ENCODE measurements around the gene SDK2. TPM values are rescaled to one million over a fixed set of nuclear protein-coding genes. Genes with fewer than 3 reads are reported as not detected.

Gene SDK2
- total RNA-seq, 4 donors from 2014 or later: 1.5 to 7.0 (median 3.7) TPM

GRCh38 chr17:73369111-73369521 is 275.1 kb downstream of the SDK2 start:
- TF ChIP-seq CTCF (IDR thresholded peaks at IDR 0.05): no peak
- no peak for TF ChIP-seq POLR2A (IDR thresholded peaks at IDR 0.05)
- WGBS, 2 donors: 78 to 84% methylated on average over 14 of the region's 14 CpGs
- no peaks in the 10 kb centered on the region for H3K36me3 ChIP-seq
- H3K9me3 ChIP-seq: no peaks in the 10 kb centered on the region
- H3K27ac ChIP-seq: no peak overlapping the region
- H3K4me1 ChIP-seq: peaks cover 0 to 15% of the 10 kb centered on the region in 2 donors
- no peaks in the 10 kb centered on the region for H3K27me3 ChIP-seq
- intact Hi-C loops (cut with DNase I): loop anchor here (2.0 kb wide), 1 partner anchor 114 kb away; no protein-coding TSS in a partner anchor
- no peak for DNase-seq
- no peak overlapping the region for H3K4me3 ChIP-seq (replicated peaks in 1 of 3)

GRCh38 chr17:73368085-73368631 is 276.1 kb downstream of the SDK2 start:
- Histone ChIP-seq H3K27ac (no peak overlapping the region), H3K4me3 (replicated peaks in 1 of 3) (no peak overlapping the region), H3K36me3 (no peaks in the 10 kb centered on the region), H3K9me3 (no peaks in the 10 kb centered on the region), H3K27me3 (no peaks in the 10 kb centered on the region), H3K4me1 (peaks cover 0 to 15% of the 10 kb centered on the region in 2 donors)
- 87 to 91% methylated on average over 13 to 17 of the region's 18 CpGs for WGBS, 2 donors
- no peak for TF ChIP-seq CTCF (IDR thresholded peaks at IDR 0.05)
- TF ChIP-seq POLR2A (IDR thresholded peaks at IDR 0.05): no peak
- intact Hi-C loops (cut with DNase I): loop anchor here (2.0 kb wide), 1 partner anchor 113 kb away; no protein-coding TSS in a partner anchor
- no peak for DNase-seq

- no peak overlapping the region for H3K4me3 ChIP-seq (replicated peaks in 1 of 3)
- DNase-seq: peak; percentile 23 to 29
- peak overlapping the region; percentile 45 to 70 (median 65) for H3K27ac ChIP-seq
- H3K27me3 ChIP-seq: no peaks in the 10 kb centered on the region
- TF ChIP-seq POLR2A (IDR thresholded peaks at IDR 0.05) (no peak), CTCF (IDR thresholded peaks at IDR 0.05) (no peak)
- intact Hi-C loops (cut with DNase I): loop anchor here (2.0 kb wide), 1 partner anchor 53 kb away; the partner anchor contains the start of gene CDC42EP4
- H3K4me1 ChIP-seq: peaks cover 0 to 15% of the 10 kb centered on the region in 2 donors
- WGBS, 2 donors: 72 to 74% methylated on average over 14 to 16 of the region's 23 CpGs
- no peaks in the 10 kb centered on the region for H3K9me3 ChIP-seq
- H3K36me3 ChIP-seq: no peaks in the 10 kb centered on the region
Measured at GRCh38 chr17:73365906-73366623, 278.2 kb downstream of the SDK2 start.

GRCh38 chr17:73365301-73365874 is 278.9 kb downstream of the SDK2 start:
- Histone ChIP-seq H3K9me3 (no peaks in the 10 kb centered on the region), H3K4me3 (replicated peaks in 1 of 3) (no peak overlapping the region), H3K27ac (peak overlapping the region; percentile 45 to 70 (median 65)), H3K4me1 (peaks cover 2 to 18% of the 10 kb centered on the region in 2 donors), H3K27me3 (no peaks in the 10 kb centered on the region), H3K36me3 (no peaks in the 10 kb centered on the region)
- TF ChIP-seq POLR2A (IDR thresholded peaks at IDR 0.05): no peak
- TF ChIP-seq CTCF (IDR thresholded peaks at IDR 0.05): no peak
- 65 to 67% methylated on average over 20 of the region's 20 CpGs for WGBS, 2 donors
- intact Hi-C loops (cut with DNase I): loop anchor here (2.0 kb wide), 1 partner anchor 53 kb away; the partner anchor contains the start of gene CDC42EP4
- DNase-seq: no peak

Measured in thyroid gland (tissue), 4 donors.